ENCODE measurements around the gene PCCA. TPM values are rescaled to one million over a fixed set of nuclear protein-coding genes. Genes with fewer than 3 reads are reported as not detected.

PCCA gene
- total and polyA plus RNA-seq, 2 donors (not counting 1 experiment from before 2014, with no cell fraction given), result 4.8 to 17.4 TPM

DNA sequence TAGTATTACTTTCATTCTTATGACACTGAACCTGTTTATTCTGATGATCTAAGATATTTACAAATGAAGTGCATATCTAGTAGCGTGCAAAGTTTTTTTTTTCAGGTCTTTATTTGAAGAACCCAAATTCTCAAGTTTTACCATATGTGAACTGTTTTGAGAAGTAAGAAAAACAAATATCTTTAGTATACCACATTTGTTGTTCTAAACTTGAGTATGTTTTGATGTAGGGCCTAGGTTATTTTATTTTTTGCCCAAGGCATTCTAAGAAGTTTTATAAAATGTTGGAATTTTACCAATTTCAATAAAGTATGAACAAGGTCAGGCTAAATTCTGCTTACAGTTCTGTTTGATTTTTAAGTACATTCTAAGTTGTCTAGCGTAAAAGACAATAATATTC, 213.5 kb downstream of the PCCA start:
- H3K4me3 ChIP-seq (ENCODE audit: control extremely low read depth in 1 of 5, extremely low read depth in 1 of 5, insufficient read depth in 1 of 5, low read depth in 2 of 5, low read length in 4 of 5), result no peak overlapping the region
- H3K27me3 ChIP-seq (replicated peaks in 1 of 4; ENCODE audit: control extremely low read depth in 1 of 4, control insufficient read depth in 3 of 4, insufficient read depth in 4 of 4, low read length in 3 of 4), result no peaks in the 10 kb centered on the region
- DNase-seq (no peak), ATAC-seq (ENCODE audit: low read depth) (no peak)
- ChIA-PET CTCF (no interaction called here), POLR2A (no interaction called here)
- no CpG with 5 or more reads among the region's 2 CpGs for WGBS (ENCODE audit: insufficient coverage)
- H3K36me3 ChIP-seq (replicated peaks in 1 of 2; ENCODE audit: control extremely low read depth in 1 of 2, control insufficient read depth in 1 of 2, extremely low read depth in 1 of 2, insufficient read depth in 2 of 2, low read length in 1 of 2), result no peaks in the 10 kb centered on the region
- no peak overlapping the region for H3K27ac ChIP-seq (ENCODE audit: low read length in 2 of 2)
- intact Hi-C loops (cut with micrococcal nuclease), result no loop called here
- H4K20me1 ChIP-seq (ENCODE audit: control insufficient read depth, insufficient read depth, low read length, poor library complexity, severe bottlenecking), result no peaks in the 10 kb centered on the region
- H3K27ac Mint-ChIP-seq, result no peak overlapping the region
- no peaks in the 10 kb centered on the region for H3K79me2 ChIP-seq (ENCODE audit: control insufficient read depth, insufficient read depth, low read length)
- no peaks in the 10 kb centered on the region for H3K9me3 ChIP-seq (ENCODE audit: control extremely low read depth in 1 of 3, control insufficient read depth in 2 of 3, insufficient read depth in 1 of 3, low read length in 2 of 3)
- H3K9ac ChIP-seq (ENCODE audit: low read length), result no peak overlapping the region
- TF ChIP-seq, protein P1, sequence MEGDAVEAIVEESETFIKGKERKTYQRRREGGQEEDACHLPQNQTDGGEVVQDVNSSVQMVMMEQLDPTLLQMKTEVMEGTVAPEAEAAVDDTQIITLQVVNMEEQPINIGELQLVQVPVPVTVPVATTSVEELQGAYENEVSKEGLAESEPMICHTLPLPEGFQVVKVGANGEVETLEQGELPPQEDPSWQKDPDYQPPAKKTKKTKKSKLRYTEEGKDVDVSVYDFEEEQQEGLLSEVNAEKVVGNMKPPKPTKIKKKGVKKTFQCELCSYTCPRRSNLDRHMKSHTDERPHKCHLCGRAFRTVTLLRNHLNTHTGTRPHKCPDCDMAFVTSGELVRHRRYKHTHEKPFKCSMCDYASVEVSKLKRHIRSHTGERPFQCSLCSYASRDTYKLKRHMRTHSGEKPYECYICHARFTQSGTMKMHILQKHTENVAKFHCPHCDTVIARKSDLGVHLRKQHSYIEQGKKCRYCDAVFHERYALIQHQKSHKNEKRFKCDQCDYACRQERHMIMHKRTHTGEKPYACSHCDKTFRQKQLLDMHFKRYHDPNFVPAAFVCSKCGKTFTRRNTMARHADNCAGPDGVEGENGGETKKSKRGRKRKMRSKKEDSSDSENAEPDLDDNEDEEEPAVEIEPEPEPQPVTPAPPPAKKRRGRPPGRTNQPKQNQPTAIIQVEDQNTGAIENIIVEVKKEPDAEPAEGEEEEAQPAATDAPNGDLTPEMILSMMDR (IDR thresholded peaks at IDR 0.05), result no peak
- no peak for TF ChIP-seq EZH2 (IDR thresholded peaks at IDR 0.05; ENCODE audit: borderline replicate concordance, insufficient read depth, low read depth, low read length, poor library complexity, severe bottlenecking)
- no peaks in the 10 kb centered on the region for H3K27me3 Mint-ChIP-seq
- no peak overlapping the region for H2AFZ ChIP-seq (ENCODE audit: insufficient read depth, low read depth, low read length, poor library complexity, severe bottlenecking)
- no peak overlapping the region for H3K4me2 ChIP-seq (replicated peaks; ENCODE audit: low read depth, low read length, poor library complexity, severe bottlenecking)
- no peaks in the 10 kb centered on the region for H3K9me3 Mint-ChIP-seq (ENCODE audit: insufficient read depth)
- H3K4me3 Mint-ChIP-seq, result no peak overlapping the region
- H3K4me1 Mint-ChIP-seq, result no peaks in the 10 kb centered on the region
- no peaks in the 10 kb centered on the region for H3K4me1 ChIP-seq (ENCODE audit: control insufficient read depth in 2 of 2, insufficient read depth in 2 of 2, low read length in 2 of 2)

DNA sequence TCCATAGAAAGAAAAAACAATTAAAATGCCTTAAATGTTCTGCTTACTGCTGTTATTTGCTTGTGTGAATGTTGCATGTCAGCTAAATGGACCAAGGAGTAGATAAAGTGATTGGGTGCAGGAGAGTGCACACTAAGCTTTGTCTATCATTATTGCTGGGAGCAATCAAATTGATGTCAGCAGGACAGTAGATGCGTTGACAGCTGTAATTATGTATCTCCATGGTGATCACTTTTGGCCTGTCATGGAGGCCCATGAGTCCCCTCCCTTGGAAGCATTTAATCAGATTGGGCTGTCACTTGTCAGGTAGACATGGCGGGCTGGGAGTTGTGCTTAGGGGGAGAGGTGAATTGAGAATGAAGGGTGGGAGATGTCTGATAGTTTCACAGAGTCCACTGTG, 215.3 kb downstream of the PCCA start:
- DNase-seq (no peak), ATAC-seq (ENCODE audit: low read depth) (no peak)
- 100% methylated on average over 2 of the region's 2 CpGs for WGBS (ENCODE audit: insufficient coverage)
- TF ChIP-seq, protein P1 (IDR thresholded peaks at IDR 0.05), result no peak
- no peak for TF ChIP-seq EZH2 (IDR thresholded peaks at IDR 0.05; ENCODE audit: borderline replicate concordance, insufficient read depth, low read depth, low read length, poor library complexity, severe bottlenecking)
- Histone ChIP-seq H4K20me1 (ENCODE audit: control insufficient read depth, insufficient read depth, low read length, poor library complexity, severe bottlenecking) (no peaks in the 10 kb centered on the region), H3K4me3 (ENCODE audit: control extremely low read depth in 1 of 5, extremely low read depth in 1 of 5, insufficient read depth in 1 of 5, low read depth in 2 of 5, low read length in 4 of 5) (no peak overlapping the region), H2AFZ (ENCODE audit: insufficient read depth, low read depth, low read length, poor library complexity, severe bottlenecking) (no peak overlapping the region), H3K27ac (ENCODE audit: low read length in 2 of 2) (no peak overlapping the region), H3K79me2 (ENCODE audit: control insufficient read depth, insufficient read depth, low read length) (no peaks in the 10 kb centered on the region), H3K27me3 (replicated peaks in 1 of 4; ENCODE audit: control extremely low read depth in 1 of 4, control insufficient read depth in 3 of 4, insufficient read depth in 4 of 4, low read length in 3 of 4) (no peaks in the 10 kb centered on the region), H3K4me2 (replicated peaks; ENCODE audit: low read depth, low read length, poor library complexity, severe bottlenecking) (no peak overlapping the region), H3K36me3 (replicated peaks in 1 of 2; ENCODE audit: control extremely low read depth in 1 of 2, control insufficient read depth in 1 of 2, extremely low read depth in 1 of 2, insufficient read depth in 2 of 2, low read length in 1 of 2) (no peaks in the 10 kb centered on the region), H3K9ac (ENCODE audit: low read length) (no peak overlapping the region), H3K4me1 (ENCODE audit: control insufficient read depth in 2 of 2, insufficient read depth in 2 of 2, low read length in 2 of 2) (no peaks in the 10 kb centered on the region), H3K9me3 (ENCODE audit: control extremely low read depth in 1 of 3, control insufficient read depth in 2 of 3, insufficient read depth in 1 of 3, low read length in 2 of 3) (no peaks in the 10 kb centered on the region)
- ChIA-PET CTCF (no interaction called here), POLR2A (no interaction called here)
- intact Hi-C loops (cut with micrococcal nuclease), result no loop called here
- Mint-ChIP-seq H3K27me3 (no peaks in the 10 kb centered on the region), H3K4me1 (no peaks in the 10 kb centered on the region), H3K4me3 (no peak overlapping the region), H3K9me3 (ENCODE audit: insufficient read depth) (no peaks in the 10 kb centered on the region), H3K27ac (no peak overlapping the region)
